Raji (cell line): ENCODE data around the gene A1BG.

ENCODE experiments used
- POLR2A ChIP-seq: IDR thresholded peaks from 2 replicates; pipeline ENCODE4 v1.6.1; 2011; ENCODE audit warnings: low read depth, low read length, control low read depth; ENCODE audit not compliant: insufficient read depth

The A1BG gene

DNA sequence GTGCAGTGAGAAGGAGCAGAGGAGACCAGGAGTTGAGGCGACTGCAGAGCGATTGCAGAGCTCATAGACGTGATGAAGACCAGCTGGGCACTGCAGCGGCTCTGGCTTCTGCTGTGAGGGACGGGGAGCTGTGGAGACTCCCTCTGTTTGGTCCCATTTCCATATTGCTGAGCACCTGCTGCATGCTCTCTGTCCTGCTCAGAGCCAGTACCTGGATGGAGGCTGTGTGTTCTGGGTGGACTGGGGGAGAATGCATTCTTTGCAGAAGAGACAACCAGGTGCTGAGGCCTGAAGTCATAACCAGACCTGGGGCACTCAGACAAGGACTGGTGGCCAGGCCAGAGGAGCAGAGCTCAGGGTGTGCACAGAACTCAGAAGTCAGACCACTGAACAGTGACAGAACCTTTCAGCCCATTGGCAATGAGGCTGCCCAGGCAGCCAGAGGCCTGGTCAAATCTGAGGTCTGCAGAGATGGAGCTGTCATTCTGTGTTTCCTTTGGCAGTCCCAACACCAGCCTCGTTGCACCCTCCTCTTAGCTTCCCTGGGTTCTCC, 1.3 kb upstream of the A1BG start:
- no peak for TF ChIP-seq POLR2A

DNA sequence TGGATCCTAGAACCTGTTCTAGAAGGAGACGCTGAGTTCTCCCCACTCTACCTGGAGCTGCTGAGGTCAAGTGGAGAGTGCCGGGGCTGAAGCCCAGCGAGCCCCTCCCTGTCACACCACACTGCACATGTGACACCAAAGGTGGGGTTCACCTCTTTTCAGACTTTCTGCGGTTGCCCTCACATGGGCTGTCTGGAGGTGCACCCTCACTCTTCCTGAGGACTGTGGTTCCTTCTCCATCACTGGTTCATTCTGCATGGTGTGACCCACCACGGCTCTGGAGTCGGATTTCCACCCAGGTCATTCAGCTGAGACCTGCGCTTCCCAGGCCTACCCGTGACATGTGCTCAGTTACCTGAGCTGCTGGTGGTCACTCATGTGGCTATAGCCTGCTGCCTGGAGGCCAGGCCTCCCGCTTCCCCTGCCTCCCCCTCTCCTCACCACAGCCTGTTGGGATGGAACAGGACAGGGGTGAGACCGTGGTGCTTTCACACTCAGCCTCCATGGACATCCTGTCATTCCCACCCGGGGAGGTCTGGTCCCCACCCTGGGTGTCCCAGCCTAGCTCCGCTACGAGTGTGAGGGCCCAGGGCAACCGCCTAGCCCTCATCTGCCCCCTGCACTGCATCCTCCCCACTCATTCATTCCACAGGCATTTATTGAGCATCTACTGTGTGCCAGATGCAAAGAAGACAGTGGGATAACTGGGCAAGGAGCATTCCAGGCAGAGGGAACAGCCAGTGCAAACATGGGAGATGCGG, 605 bp upstream of the A1BG start:
- TF ChIP-seq POLR2A: no peak

DNA sequence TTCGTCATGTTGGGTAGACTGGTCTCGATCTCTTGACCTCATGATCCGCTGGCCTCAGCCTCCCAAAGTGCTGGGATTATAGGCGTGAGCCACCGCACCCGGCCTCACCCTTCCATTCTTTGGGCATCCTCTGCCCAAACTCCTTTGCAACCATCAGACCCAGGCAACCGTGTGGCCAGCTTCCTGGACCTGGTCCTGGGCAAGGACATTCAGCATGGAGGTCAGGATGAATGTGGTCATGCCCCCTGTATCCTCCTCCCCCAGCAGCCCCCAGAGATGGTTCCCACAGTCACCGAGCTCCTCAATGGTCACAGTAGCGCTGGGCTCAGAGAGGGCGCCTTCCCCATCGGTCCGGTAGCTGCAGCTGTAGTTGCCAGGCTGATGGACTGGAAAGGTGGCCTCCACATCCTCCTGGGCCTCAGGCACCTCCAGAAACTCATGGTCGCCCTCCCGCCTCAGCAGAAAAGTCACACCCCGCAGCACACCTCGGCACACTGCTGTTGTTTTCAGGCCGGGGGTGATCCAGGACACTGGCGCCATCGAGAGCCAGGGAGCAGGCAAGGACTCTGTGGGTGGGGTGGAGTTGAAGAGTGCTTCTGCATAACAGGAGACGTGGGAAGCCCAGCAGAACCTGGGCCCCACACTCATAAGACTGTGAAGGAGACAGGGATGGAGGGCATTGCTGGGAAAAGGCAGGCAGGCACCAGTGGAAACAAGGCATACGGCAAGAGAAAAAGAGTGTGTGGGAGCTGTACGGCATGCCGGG, 1.1 kb downstream of the A1BG start:
- TF ChIP-seq POLR2A: no peak

DNA sequence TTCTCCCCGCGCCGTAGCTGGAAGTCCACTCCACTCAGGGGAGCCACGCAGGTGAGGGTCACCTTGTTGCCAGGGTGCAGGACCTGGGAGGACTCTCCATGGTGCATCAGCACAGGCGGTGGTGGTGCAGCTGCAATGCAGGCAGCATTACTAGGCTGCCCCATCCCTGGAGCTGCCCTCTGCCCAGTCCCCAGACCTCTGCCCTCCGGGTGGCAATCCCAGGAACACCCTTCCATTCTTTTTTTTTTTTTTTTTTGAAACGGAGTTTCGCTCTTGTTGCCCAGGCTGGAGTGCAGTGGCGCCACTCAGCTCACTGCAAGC, 1.8 kb downstream of the A1BG start:
- no peak for TF ChIP-seq POLR2A

DNA sequence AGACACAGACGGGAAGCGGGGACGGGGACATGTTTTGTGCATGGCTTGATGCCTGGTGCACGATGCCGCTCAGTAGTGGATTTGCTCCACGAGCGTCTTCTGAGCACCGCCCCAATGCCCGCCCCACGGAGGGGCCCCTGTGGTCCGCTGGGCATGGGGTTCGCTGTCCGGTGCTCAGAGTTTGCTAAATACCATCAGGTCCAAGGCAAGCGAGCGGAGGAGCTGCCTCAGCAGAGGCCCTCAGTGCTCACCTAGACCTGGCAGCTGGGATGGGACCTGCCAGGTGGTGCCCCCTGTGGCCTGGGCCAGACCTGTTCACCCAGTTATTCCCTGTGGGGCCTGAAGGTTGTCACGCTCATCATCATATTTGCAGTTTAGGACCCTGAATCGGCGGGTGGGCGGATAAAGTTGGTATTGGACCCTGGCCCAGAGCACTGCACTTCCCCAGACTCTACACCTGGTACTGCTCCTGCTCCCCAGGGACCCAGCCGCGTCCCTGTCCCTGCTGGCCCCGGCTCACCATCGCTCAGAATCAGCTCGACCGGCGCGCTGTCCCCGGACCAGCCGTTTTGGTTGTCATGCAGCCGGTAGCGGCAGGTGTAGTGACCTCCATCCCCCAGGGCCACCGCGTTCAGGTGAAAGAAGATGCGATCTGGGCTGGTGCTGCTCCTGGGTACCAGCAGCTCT, 2.3 kb downstream of the A1BG start:
- no peak for TF ChIP-seq POLR2A

DNA sequence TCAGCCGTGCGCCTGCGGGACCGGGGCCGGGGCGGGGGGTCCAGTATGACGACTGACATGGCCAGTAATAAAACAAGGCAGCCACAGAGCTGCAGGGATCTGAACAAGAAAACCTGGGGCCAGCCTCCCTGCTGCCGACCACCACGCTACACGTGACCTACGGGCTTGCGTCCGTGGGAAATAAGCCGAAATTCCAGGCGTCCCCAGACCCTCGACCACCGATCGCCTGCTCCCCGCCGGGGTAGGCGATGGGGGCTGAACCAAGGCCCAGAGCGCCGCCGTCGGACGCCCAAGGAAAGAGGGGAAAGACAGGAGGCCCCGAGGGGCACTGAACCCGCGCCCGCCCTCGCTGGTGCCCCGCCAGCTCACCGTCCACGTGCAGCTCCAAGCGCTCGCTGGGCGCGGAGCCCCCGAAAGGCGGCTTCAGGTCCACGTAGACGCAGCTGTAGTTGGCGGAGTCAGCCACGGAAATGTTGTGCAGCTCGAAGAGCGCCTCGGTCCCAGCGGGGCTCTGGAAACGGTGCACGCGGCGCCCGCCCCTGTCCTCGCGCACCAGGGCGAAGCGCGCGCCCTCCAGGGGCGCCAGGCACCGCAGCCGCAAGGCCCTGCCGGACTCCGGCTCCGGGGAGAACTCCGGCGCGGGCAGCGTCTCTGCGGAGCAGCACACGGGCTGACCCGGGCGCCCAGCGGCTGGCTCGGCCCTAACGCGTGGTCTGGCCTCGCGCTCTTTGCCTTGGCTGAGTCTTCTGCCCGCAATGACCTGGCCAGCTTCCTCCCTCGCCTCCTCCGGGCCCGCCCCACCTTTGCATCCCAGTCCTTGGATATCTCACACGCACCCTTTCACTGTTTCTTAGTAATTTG, 3.1 kb downstream of the A1BG start:
- no peak for TF ChIP-seq POLR2A

DNA sequence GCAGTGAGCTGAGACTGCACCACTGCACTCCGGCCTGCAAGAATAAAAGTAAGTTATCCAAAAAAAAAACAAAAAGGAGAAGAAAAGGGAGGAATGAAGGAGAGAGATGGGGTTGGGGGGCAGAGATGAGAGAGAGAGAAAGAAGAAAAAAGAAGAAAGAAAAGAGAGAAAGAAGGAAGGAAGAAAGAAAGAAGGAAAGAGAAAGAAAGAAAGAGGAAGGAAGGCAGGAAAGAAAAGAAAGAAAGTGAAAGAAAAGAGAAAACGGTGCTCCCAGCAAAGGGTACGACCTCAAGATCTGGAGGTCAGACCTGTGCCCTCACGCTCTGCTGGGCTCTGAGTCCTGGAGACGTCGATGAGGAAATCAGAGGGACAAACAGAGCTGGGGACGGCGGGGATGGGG, 3.7 kb downstream of the A1BG start:
- no peak for TF ChIP-seq POLR2A

DNA sequence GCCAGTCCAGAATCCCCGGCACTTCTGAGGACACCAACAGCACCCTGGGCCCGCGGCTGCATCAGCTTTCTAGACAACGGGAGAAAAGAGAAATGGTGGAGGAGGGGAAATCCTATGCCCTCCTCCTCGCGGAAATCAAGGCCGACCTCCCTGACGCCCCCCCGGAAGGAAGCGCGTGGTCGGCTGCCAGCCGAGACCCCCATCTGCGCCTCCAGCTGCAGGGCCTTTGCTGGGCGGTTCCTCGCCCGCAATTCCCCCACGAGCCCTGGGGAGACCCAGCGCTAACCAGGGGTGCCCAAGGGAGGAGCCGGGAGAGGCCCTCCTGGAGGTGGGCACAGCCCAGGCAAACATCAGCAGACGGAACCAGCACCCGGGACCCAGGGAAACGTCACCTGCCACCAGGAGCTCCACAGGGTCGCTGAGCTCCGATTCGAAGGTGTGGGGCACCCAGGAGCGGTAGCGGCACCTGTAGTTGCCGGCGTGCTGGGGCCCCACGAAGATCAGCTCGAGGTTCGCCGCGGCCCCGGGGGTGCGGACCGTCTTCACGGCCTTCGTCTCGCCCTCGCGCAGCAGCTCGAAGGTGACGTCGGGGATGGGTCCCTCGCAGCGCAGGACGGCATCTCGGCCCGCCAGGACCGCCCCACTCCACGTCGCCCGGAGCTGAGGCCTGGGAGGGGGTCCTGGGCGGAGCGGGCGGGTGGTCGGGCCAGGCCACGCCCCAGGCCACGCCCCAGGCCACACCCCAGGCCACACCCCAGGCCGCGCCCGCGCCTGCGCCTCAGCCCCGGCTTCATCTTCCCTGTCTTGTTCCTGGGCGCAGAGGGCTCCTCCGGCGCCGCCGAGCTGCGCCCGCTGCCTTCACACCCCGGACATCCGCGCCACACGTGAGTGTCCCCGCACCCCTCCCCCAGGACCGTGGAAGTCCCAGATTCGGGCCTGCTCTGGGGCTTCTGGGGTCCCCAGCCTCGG, 6.0 kb downstream of the A1BG start:
- TF ChIP-seq POLR2A: peak; percentile 62

DNA sequence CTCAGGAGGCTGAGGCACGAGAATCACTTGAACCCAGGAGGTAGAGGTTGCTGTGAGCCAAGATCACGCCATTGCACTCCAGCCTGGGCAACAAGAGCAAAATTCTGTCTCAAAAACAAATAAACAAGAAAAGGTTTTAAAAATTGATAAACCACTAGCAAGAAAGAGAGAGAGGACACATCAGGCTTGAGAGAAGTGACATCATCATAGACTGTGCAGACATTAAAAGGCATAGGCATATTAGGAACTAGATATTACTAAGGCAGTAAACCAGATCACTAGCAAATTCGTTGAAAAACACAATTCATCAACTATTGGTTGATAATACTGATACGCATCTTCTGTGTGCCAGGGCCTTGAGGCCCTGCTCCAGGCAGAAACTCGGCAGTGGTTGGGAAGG, 7.7 kb downstream of the A1BG start:
- no peak for TF ChIP-seq POLR2A

DNA sequence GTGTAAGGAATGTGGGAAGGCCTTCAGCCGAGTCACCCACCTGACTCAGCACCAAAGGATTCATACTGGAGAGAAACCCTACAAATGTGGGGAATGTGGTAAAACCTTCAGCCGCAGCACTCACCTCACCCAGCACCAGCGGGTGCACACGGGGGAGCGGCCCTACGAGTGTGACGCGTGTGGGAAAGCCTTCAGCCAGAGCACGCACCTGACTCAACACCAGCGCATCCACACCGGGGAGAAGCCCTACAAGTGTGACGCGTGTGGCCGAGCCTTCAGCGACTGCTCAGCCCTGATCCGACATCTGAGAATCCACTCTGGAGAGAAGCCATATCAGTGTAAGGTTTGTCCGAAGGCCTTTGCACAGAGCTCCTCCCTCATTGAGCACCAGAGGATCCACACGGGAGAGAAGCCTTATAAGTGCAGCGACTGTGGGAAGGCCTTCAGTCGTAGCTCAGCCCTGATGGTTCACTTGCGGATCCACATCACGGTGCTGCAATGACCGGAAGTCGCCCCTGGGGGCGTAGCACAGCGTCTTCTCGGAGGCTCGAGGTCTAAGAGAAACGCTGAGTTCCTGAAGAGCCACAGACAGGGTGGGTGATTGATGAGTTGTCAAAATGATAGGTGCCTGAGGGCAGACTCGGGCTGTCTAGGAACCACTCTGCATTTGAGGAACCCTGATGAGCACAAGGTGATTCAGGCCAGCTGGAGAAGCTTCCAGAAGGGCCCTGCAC, 14.3 kb downstream of the A1BG start:
- TF ChIP-seq POLR2A: no peak

DNA sequence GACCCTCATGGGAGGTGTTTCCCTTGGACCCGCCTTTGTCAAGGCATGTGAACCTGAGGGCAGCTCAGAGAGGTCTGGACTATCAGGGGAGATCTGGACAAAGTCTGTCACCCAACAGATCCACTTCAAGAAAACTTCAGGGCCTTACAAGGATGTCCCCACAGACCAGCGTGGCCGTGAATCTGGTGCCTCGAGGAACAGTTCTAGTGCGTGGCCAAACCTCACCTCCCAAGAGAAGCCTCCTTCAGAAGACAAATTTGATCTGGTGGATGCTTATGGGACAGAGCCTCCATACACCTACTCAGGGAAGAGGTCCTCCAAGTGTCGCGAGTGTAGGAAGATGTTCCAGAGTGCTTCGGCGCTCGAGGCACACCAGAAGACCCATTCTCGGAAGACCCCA, 15.0 kb downstream of the A1BG start:
- no peak for TF ChIP-seq POLR2A

DNA sequence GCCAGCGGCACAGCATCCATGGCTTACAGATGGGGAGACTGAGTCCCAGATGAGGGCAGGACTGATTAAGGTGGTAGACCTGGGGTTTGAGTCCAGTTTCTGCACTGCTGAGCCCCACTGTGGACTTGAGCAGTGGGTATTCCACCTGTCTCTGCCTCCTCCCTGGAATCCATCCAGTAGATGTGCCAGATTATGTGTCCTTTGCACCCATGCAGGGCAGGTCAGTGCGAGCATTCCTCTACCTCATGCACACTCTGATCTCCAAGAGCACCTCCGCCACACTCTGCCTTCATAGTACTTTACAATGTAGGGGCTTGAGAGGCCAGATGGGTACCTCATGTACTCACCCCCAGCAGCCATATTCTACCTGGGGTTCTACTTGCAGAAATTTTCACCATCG, 16.5 kb downstream of the A1BG start:
- TF ChIP-seq POLR2A: no peak

DNA sequence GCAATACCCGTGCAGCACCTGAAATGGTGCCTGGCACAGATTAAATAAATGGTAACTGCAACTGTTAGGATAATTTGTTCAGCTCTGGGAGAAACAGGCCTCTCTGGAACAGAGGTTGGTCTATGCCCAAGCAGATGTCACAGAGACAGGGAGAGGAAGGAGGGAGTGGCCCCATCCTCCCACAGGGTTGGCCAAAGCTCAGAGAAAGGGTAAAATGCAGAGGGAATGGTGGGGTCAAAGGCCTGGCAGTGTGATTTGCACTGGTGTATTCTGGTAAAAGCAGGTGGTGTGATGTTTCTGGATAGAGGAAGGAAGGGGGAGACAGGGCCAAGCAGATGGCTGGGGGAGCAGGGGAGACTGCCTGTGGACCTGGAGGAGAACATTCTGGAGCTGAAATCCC, 17.1 kb downstream of the A1BG start:
- no peak for TF ChIP-seq POLR2A
